Measurements from ENCODE around the gene NDUFAF8. TPM values are rescaled to one million over a fixed set of nuclear protein-coding genes. Genes with fewer than 3 reads are reported as not detected.

Gene NDUFAF8
- total RNA-seq, 1 experiment from 2014 or later: 60.1 TPM

GRCh38 chr17:81229666-81229920, 9.5 kb upstream of the NDUFAF8 start:
- Histone ChIP-seq H4K91ac (ENCODE audit: insufficient read length, low read depth, low read length) (no peak overlapping the region), H2BK20ac (ENCODE audit: low read depth, low read length, poor library complexity, severe bottlenecking) (no peak overlapping the region), H4K8ac (replicated peaks; ENCODE audit: insufficient read length, low read depth, low read length) (no peak overlapping the region), H3K4ac (ENCODE audit: low read depth, low read length) (no peak overlapping the region), H3K9ac (ENCODE audit: extremely low read depth, insufficient read length, low read length) (no peak overlapping the region), H4K20me1 (ENCODE audit: control insufficient read depth, insufficient read depth, insufficient read length) (peaks cover 2% of the 10 kb centered on the region), H3K23me2 (ENCODE audit: insufficient read length, low read depth, low read length, poor library complexity, severe bottlenecking) (no peaks in the 10 kb centered on the region), H3K4me1 (ENCODE audit: insufficient read depth, low read length) (no peaks in the 10 kb centered on the region), H2AK5ac (ENCODE audit: insufficient read length, low read length) (no peak overlapping the region), H4K5ac (ENCODE audit: insufficient read length, low read depth, low read length) (no peak overlapping the region), H2BK120ac (ENCODE audit: low read depth, low read length, poor library complexity, severe bottlenecking) (no peak overlapping the region), H3K79me1 (ENCODE audit: insufficient read depth, low read depth, low read length, poor library complexity, severe bottlenecking) (no peaks in the 10 kb centered on the region), H3K14ac (ENCODE audit: insufficient read depth, low read length) (no peak overlapping the region), H3K56ac (ENCODE audit: insufficient read length, low read depth, low read length) (no peak overlapping the region), H3K18ac (ENCODE audit: insufficient read length, low read depth, low read length) (no peak overlapping the region), H2BK5ac (ENCODE audit: insufficient read length, low read length) (no peak overlapping the region), H3K23ac (ENCODE audit: insufficient read length, low read depth, low read length) (no peak overlapping the region), H2AFZ (ENCODE audit: low read length) (no peak overlapping the region), H3K27me3 (ENCODE audit: insufficient read depth, low read length) (no peaks in the 10 kb centered on the region), H2BK15ac (ENCODE audit: low read depth, low read length) (no peak overlapping the region), H3K4me2 (ENCODE audit: insufficient read depth, insufficient read length, low read length) (no peak overlapping the region), H2BK12ac (ENCODE audit: insufficient read length, low read depth, low read length) (no peak overlapping the region), H3K79me2 (ENCODE audit: insufficient read depth, low read length) (no peaks in the 10 kb centered on the region), H3K9me3 (ENCODE audit: control insufficient read depth, low read depth, low read length) (no peaks in the 10 kb centered on the region), H3T11ph (ENCODE audit: low read length) (no peak overlapping the region), H3K27ac (ENCODE audit: insufficient read length, low read depth, low read length) (no peak overlapping the region)
- no peak for TF ChIP-seq CTCF (conservative IDR thresholded peaks at IDR 0.05)
- WGBS (ENCODE audit: extremely low coverage, insufficient read length, low lambda C conversion rate): no CpG with 5 or more reads among the region's 14 CpGs
- H3K9me3 Mint-ChIP-seq: no peaks in the 10 kb centered on the region; a peak in 1 of 5 replicates
- no peak overlapping the region for H3K27ac Mint-ChIP-seq
- H3K27me3 Mint-ChIP-seq (ENCODE audit: low read depth): peaks cover 8% of the 10 kb centered on the region
- peaks cover 8 to 18% (median 14%) of the 10 kb centered on the region in 3 experiments for H3K36me3 Mint-ChIP-seq (ENCODE audit: insufficient read depth in 1 of 3, low read depth in 3 of 3)
- no peak overlapping the region for H3K4me3 Mint-ChIP-seq
- no peaks in the 10 kb centered on the region for H3K4me1 Mint-ChIP-seq
- DNase-seq: no peak
